ENCODE measurements around the gene RNF10. TPM values are rescaled to one million over a fixed set of nuclear protein-coding genes. Genes with fewer than 3 reads are reported as not detected.

RNF10 gene
- total and polyA plus RNA-seq, 10 of the 15 experiments (the other 5 are each of a cell fraction or from before 2014, with no cell fraction given): 48.2 to 127 (median 64.5) TPM

- ATAC-seq (no peak), FAIRE-seq (no peak), DNase-seq (ENCODE audit: low read depth, low spot score) (no peak)
- no TSS peak for BruUV-seq (replicated peaks)
- Histone ChIP-seq H3K36me3 (ENCODE audit: control insufficient read depth in 2 of 2, insufficient read depth in 2 of 2, low read length in 1 of 2) (no peaks in the 10 kb centered on the region), H3K9me3 (replicated peaks; ENCODE audit: control insufficient read depth, insufficient read depth, low read length) (no peaks in the 10 kb centered on the region), H2AFZ (ENCODE audit: control insufficient read depth, low read depth, low read length) (no peak overlapping the region), H3K9ac (ENCODE audit: control insufficient read depth, insufficient read depth, low read length) (no peak overlapping the region), H4K20me1 (ENCODE audit: control insufficient read depth, insufficient read depth) (no peaks in the 10 kb centered on the region), H3K27me3 (replicated peaks in 1 of 2; ENCODE audit: control insufficient read depth in 2 of 2, insufficient read depth in 2 of 2, low read length in 1 of 2) (peaks cover 0 to 2% of the 10 kb centered on the region in 2 experiments; a peak in 3 of 4 replicates), H3K4me2 (ENCODE audit: control insufficient read depth, insufficient read depth) (no peak overlapping the region), H3K4me1 (ENCODE audit: control insufficient read depth, insufficient read depth, low read length) (no peaks in the 10 kb centered on the region), H3K4me3 (no peak overlapping the region), H3K79me2 (ENCODE audit: control insufficient read depth, insufficient read depth, low read length) (no peaks in the 10 kb centered on the region), H3K27ac (ENCODE audit: control insufficient read depth, insufficient read depth) (no peak overlapping the region)
- CTCF ChIA-PET: interaction anchor here (1.2 kb wide), 1 partner anchor 37 kb away, joined by 3 read pairs; no protein-coding TSS in a partner anchor
- RAD21 ChIA-PET (ENCODE audit: unreplicated experiment): interaction anchor here (0.6 kb wide), 1 partner anchor 23 kb away, joined by 3 read pairs; no protein-coding TSS in a partner anchor
- 33% methylated on average over 6 of the region's 8 CpGs for WGBS (ENCODE audit: insufficient coverage, insufficient replicate concordance, low lambda C conversion rate, missing lambda C conversion rate)
- TF ChIP-seq SUPT20H (IDR thresholded peaks at IDR 0.05; ENCODE audit: borderline replicate concordance, control insufficient read depth, low read depth, low read length) (no peak), CTCF (IDR thresholded peaks at IDR 0.05 in 2 of 3, conservative IDR thresholded peaks at IDR 0.05 in 1 of 3; ENCODE audit: control insufficient read depth in 2 of 3, extremely low read depth in 1 of 3, insufficient read depth in 1 of 3, low read depth in 3 of 3, low read length in 3 of 3) (no peak), BACH1 (IDR thresholded peaks at IDR 0.05; ENCODE audit: borderline replicate concordance) (no peak)
- POLR2A ChIA-PET: interaction anchor here (0.5 to 1.4 kb wide), 3 partner anchors 11 to 122 kb away, joined by 3 to 5 read pairs (median 4); no protein-coding TSS in a partner anchor
- in situ Hi-C loops (cut with MboI) (no loop called here), intact Hi-C loops (cut with micrococcal nuclease; ENCODE audit: unreplicated experiment) (no loop called here)
- SMC1A ChIA-PET (ENCODE audit: uncharacterized antibody, unreplicated experiment): no interaction called here
Observed at GRCh38 chr12:120618954-120619615, 84.9 kb downstream of the RNF10 start.

- DNase-seq (ENCODE audit: low read depth, low spot score) (no peak), ATAC-seq (no peak; the same call in 2 of the 3 replicates), FAIRE-seq (no peak)
- H3K4me1 ChIP-seq (ENCODE audit: control insufficient read depth, insufficient read depth, low read length): no peaks in the 10 kb centered on the region
- no peaks in the 10 kb centered on the region for H3K36me3 ChIP-seq (ENCODE audit: control insufficient read depth in 2 of 2, insufficient read depth in 2 of 2, low read length in 1 of 2)
- ChIA-PET POLR2A (no interaction called here), RAD21 (ENCODE audit: unreplicated experiment) (no interaction called here), CTCF (interaction anchor here (1.0 to 1.2 kb wide), 2 partner anchors 25 to 38 kb away, joined by 3 read pairs; no protein-coding TSS in a partner anchor), SMC1A (ENCODE audit: uncharacterized antibody, unreplicated experiment) (no interaction called here)
- 0% methylated on average over 2 of the region's 2 CpGs for WGBS (ENCODE audit: insufficient coverage, insufficient replicate concordance, low lambda C conversion rate, missing lambda C conversion rate)
- no peaks in the 10 kb centered on the region for H3K9me3 ChIP-seq (replicated peaks; ENCODE audit: control insufficient read depth, insufficient read depth, low read length)
- peaks cover 0 to 2% of the 10 kb centered on the region in 2 experiments; a peak in 3 of 4 replicates for H3K27me3 ChIP-seq (replicated peaks in 1 of 2; ENCODE audit: control insufficient read depth in 2 of 2, insufficient read depth in 2 of 2, low read length in 1 of 2)
- no TSS peak for BruUV-seq (replicated peaks)
- H3K9ac ChIP-seq (ENCODE audit: control insufficient read depth, insufficient read depth, low read length): no peak overlapping the region
- H4K20me1 ChIP-seq (ENCODE audit: control insufficient read depth, insufficient read depth): no peaks in the 10 kb centered on the region
- no peak overlapping the region for H2AFZ ChIP-seq (ENCODE audit: control insufficient read depth, low read depth, low read length)
- H3K4me3 ChIP-seq: no peak overlapping the region
- intact Hi-C loops (cut with micrococcal nuclease; ENCODE audit: unreplicated experiment): no loop called here
- H3K79me2 ChIP-seq (ENCODE audit: control insufficient read depth, insufficient read depth, low read length): no peaks in the 10 kb centered on the region
- in situ Hi-C loops (cut with MboI): no loop called here
- no peak overlapping the region for H3K4me2 ChIP-seq (ENCODE audit: control insufficient read depth, insufficient read depth)
- H3K27ac ChIP-seq (ENCODE audit: control insufficient read depth, insufficient read depth): no peak overlapping the region
- TF ChIP-seq SREBF2 (IDR thresholded peaks at IDR 0.05; ENCODE audit: low read length) (no peak), IRF3 (IDR thresholded peaks at IDR 0.05) (no peak), MXI1 (IDR thresholded peaks at IDR 0.05; ENCODE audit: low read depth, low read length) (no peak), RFX5 (IDR thresholded peaks at IDR 0.05; ENCODE audit: low read depth, low read length) (no peak), SKIL (IDR thresholded peaks at IDR 0.05; ENCODE audit: low read depth, poor library complexity, severe bottlenecking) (no peak), BCL11A (IDR thresholded peaks at IDR 0.05; ENCODE audit: low read depth, low read length) (no peak)
Observed at GRCh38 chr12:120620624-120621023, 86.5 kb downstream of the RNF10 start.

Data from GM12878 (cell line).